Measurements from ENCODE around the gene SMAD4.
A peak's percentile ranks its signal among the peaks of the same experiment; 100 is the strongest.
"Not testable (repeated sequence)": the region's sequence is repeated elsewhere in the genome, so short reads cannot be mapped to it uniquely, and the experiment has no call there.

Gene SMAD4

GRCh38 chr18:51029694-51030536, at the start of gene SMAD4:
Gene SMAD4 (plus strand): TSS chr18:51030213. CDS start chr18:51047047, 16,834 bp downstream.
- DNase-seq, result peak; percentile 94

- DNase-seq, result no peak
Measured at GRCh38 chr18:50981381-50981780, 48.6 kb upstream of the SMAD4 start.

GRCh38 chr18:50982086-50982801, 47.8 kb upstream of the SMAD4 start:
- no peak for DNase-seq

GRCh38 chr18:50982802-50983179, 47.2 kb upstream of the SMAD4 start:
- DNase-seq, result peak; percentile 43

GRCh38 chr18:50986360-50987087, 43.5 kb upstream of the SMAD4 start:
- DNase-seq, result peak; percentile 61

GRCh38 chr18:50987261-50987660, 42.8 kb upstream of the SMAD4 start:
- no peak for DNase-seq

- DNase-seq, result no peak
Measured at GRCh38 chr18:50989711-50990110, 40.3 kb upstream of the SMAD4 start.

- no peak for DNase-seq
Measured at GRCh38 chr18:50992351-50992762, 37.7 kb upstream of the SMAD4 start.

- no peak for DNase-seq
Measured at GRCh38 chr18:50994031-50994430, 36.0 kb upstream of the SMAD4 start.

GRCh38 chr18:51003174-51003573, 26.8 kb upstream of the SMAD4 start:
- not testable (repeated sequence) for DNase-seq

- no peak for DNase-seq
Measured at GRCh38 chr18:51006061-51006818, 23.8 kb upstream of the SMAD4 start.

- DNase-seq, result no peak
Measured at GRCh38 chr18:51006948-51007789, 22.8 kb upstream of the SMAD4 start.

GRCh38 chr18:51007790-51008139, 22.2 kb upstream of the SMAD4 start:
- DNase-seq, result no peak

GRCh38 chr18:51009072-51009471, 20.9 kb upstream of the SMAD4 start:
- peak; percentile 12 for DNase-seq

- DNase-seq, result no peak
Measured at GRCh38 chr18:51010218-51010617, 19.8 kb upstream of the SMAD4 start.

GRCh38 chr18:51011709-51012108, 18.3 kb upstream of the SMAD4 start:
- no peak for DNase-seq

GRCh38 chr18:51012441-51012840, 17.6 kb upstream of the SMAD4 start:
- no peak for DNase-seq

- DNase-seq, result no peak
Measured at GRCh38 chr18:51013259-51013658, 16.8 kb upstream of the SMAD4 start.

- DNase-seq, result no peak
Measured at GRCh38 chr18:51017140-51017879, 12.7 kb upstream of the SMAD4 start.

- no peak for DNase-seq
Measured at GRCh38 chr18:51020536-51020935, 9.5 kb upstream of the SMAD4 start.
